IMR-90 (cell line): ENCODE measurements around the gene NOTCH2. TPM values are rescaled to one million over a fixed set of nuclear protein-coding genes. Genes with fewer than 3 reads are reported as not detected.

Experiments used
- ATAC-seq: fragments of 200-7000 bp; cut with Tn5 transposase; 2 replicates; pipeline ENCODE4 v1.9.1; 2020; ENCODE audit warnings: low read depth, mild to moderate bottlenecking, moderate library complexity
- BruUV-seq: library from RNA; stranded (reverse); fragments of 400-500 nt; replicated peaks from 2 replicates; lab custom pipeline; 2021; lab: Mats Ljungman, UMichigan
- CTCF ChIA-PET: fragments of 300-600 bp; formaldehyde crosslinking; extraction: SDS; loops from one replicate; lab custom pipeline; 2021; ENCODE audit warnings: antibody characterized with exemption; lab: Yijun Ruan, JAX
- POLR2A ChIA-PET: fragments of 300-600 bp; sonication (Branson Sonifier 250); formaldehyde crosslinking; loops from one replicate; lab custom pipeline; 2022; ENCODE audit warnings: antibody characterized with exemption; ENCODE audit not compliant: unreplicated experiment; lab: Charles Lee
- DNase-seq: peaks from one replicate; pipeline ENCODE4 v3.0.0; 2013
- H2AFZ ChIP-seq: replicated peaks from 2 replicates; pipeline ENCODE3; 2013; ENCODE audit warnings: low read length, mild to moderate bottlenecking; ENCODE audit not compliant: poor library complexity
- H2AK5ac ChIP-seq: 2 replicates; pipeline ENCODE4 v1.6.1; 2013; ENCODE audit warnings: low read depth, low read length, inconsistent platforms
- H2AK9ac ChIP-seq: replicated peaks from 2 replicates; pipeline ENCODE3; 2013; ENCODE audit warnings: mild to moderate bottlenecking, low read depth, low read length, moderate library complexity; ENCODE audit not compliant: poor library complexity
- H2BK120ac ChIP-seq: 2 replicates; pipeline ENCODE4 v1.6.1; 2013; ENCODE audit warnings: low read depth, low read length, inconsistent platforms
- H2BK15ac ChIP-seq: 3 replicates; pipeline ENCODE4 v1.6.1; 2013; ENCODE audit warnings: low read depth, low read length, inconsistent platforms
- H2BK20ac ChIP-seq: 2 replicates; pipeline ENCODE4 v1.6.1; 2013; ENCODE audit warnings: low read depth, mild to moderate bottlenecking, inconsistent platforms, low read length, moderate library complexity
- H2BK5ac ChIP-seq: 2 replicates; pipeline ENCODE4 v1.6.1; 2013; ENCODE audit warnings: mild to moderate bottlenecking, low read depth, low read length, inconsistent platforms; ENCODE audit not compliant: poor library complexity, severe bottlenecking
- H3K14ac ChIP-seq: replicated peaks from 2 replicates; pipeline ENCODE4 v1.6.1; 2013; ENCODE audit warnings: low read depth, low read length, inconsistent platforms
- H3K18ac ChIP-seq: 2 replicates; pipeline ENCODE4 v1.6.1; 2013; ENCODE audit warnings: low read depth, low read length, control low read depth
- H3K23ac ChIP-seq: 2 replicates; pipeline ENCODE4 v1.6.1; 2013; ENCODE audit warnings: low read depth, low read length, inconsistent platforms
- H3K27ac ChIP-seq: 2 replicates; pipeline ENCODE4 v1.5.1; 2013; ENCODE audit warnings: mild to moderate bottlenecking, control low read depth, low read length; ENCODE audit not compliant: insufficient read depth
- H3K27me3 ChIP-seq: 2 replicates; pipeline ENCODE4 v1.6.1; 2013; ENCODE audit warnings: low read length; ENCODE audit not compliant: control insufficient read depth, insufficient read depth
- H3K36me3 ChIP-seq: 2 replicates; pipeline ENCODE4 v1.6.1; 2013; ENCODE audit warnings: low read length, mixed read lengths; ENCODE audit not compliant: control insufficient read depth, insufficient read depth
- H3K4ac ChIP-seq: 2 replicates; pipeline ENCODE4 v1.6.1; 2013; ENCODE audit warnings: low read depth, low read length, inconsistent platforms
- H3K4me1 ChIP-seq: 2 replicates; pipeline ENCODE4 v1.6.1; 2013; ENCODE audit warnings: low read length, mixed read lengths; ENCODE audit not compliant: control insufficient read depth, insufficient read depth
- H3K4me2 ChIP-seq: 2 replicates; pipeline ENCODE4 v1.6.1; 2013; ENCODE audit warnings: low read depth, mild to moderate bottlenecking, control low read depth, low read length, moderate library complexity
- H3K4me3 ChIP-seq: 2 replicates; pipeline ENCODE4 v1.5.1; 2013; ENCODE audit warnings: low read depth, mild to moderate bottlenecking, control low read depth, low read length, moderate library complexity; ENCODE audit not compliant: insufficient read depth
- H3K56ac ChIP-seq: 2 replicates; pipeline ENCODE4 v1.6.1; 2013; ENCODE audit warnings: low read length, inconsistent platforms; ENCODE audit not compliant: insufficient read depth; ENCODE audit errors: extremely low read depth
- H3K79me1 ChIP-seq, 2 experiments: 2 replicates each; pipeline ENCODE4 v1.6.1; 2013; ENCODE audit warnings: low read length in 2 of 2, inconsistent platforms in 1 of 2, low read depth in 1 of 2
- H3K9ac ChIP-seq: 2 replicates; pipeline ENCODE4 v1.6.1; 2013; ENCODE audit warnings: low read depth, low read length, control low read depth
- H3K9me1 ChIP-seq: 2 replicates; pipeline ENCODE4 v1.6.1; 2013; ENCODE audit warnings: low read length, inconsistent platforms; ENCODE audit not compliant: insufficient read depth
- H3K9me3 ChIP-seq: 2 replicates; pipeline ENCODE4 v1.6.1; 2013; ENCODE audit warnings: low read length; ENCODE audit not compliant: control insufficient read depth, insufficient read depth
- H4K20me1 ChIP-seq: 2 replicates; pipeline ENCODE4 v1.6.1; 2013; ENCODE audit warnings: low read length, inconsistent platforms; ENCODE audit not compliant: insufficient read depth
- H4K5ac ChIP-seq: 2 replicates; pipeline ENCODE4 v1.6.1; 2013; ENCODE audit warnings: mild to moderate bottlenecking, low read depth, low read length, control low read depth
- H4K8ac ChIP-seq, 2 experiments: 2 replicates each; pipeline ENCODE4 v1.6.1; 2013; ENCODE audit warnings: low read depth in 2 of 2, low read length in 2 of 2, control low read depth in 1 of 2, inconsistent platforms in 1 of 2
- H4K91ac ChIP-seq: 2 replicates; pipeline ENCODE4 v1.6.1; 2013; ENCODE audit warnings: low read depth, low read length, inconsistent platforms; ENCODE audit not compliant: insufficient read depth
- BHLHE40 ChIP-seq: fragments of 150-350 bp; IDR thresholded peaks from 2 replicates; pipeline ENCODE4 v1.6.1; 2016; ENCODE audit warnings: mild to moderate bottlenecking, low read depth, low read length
- CEBPB ChIP-seq: IDR thresholded peaks from 2 replicates; pipeline ENCODE4 v1.6.1; 2012; ENCODE audit warnings: low read depth, low read length, improper control_type of control experiment
- CTCF ChIP-seq: conservative IDR thresholded peaks from 2 replicates; pipeline ENCODE4 v1.5.1; 2012; ENCODE audit warnings: mild to moderate bottlenecking, low read depth, low read length, improper control_type of control experiment
- FOS ChIP-seq: fragments of 150-350 bp; IDR thresholded peaks from 2 replicates; pipeline ENCODE4 v1.6.1; 2016; ENCODE audit warnings: low read depth, low read length
- MAFK ChIP-seq: IDR thresholded peaks from 2 replicates; pipeline ENCODE4 v1.6.1; 2012; ENCODE audit warnings: low read depth, low read length, improper control_type of control experiment
- MAZ ChIP-seq: IDR thresholded peaks from 2 replicates; pipeline ENCODE4 v1.6.1; 2012; ENCODE audit warnings: low read depth, mild to moderate bottlenecking, low read length, improper control_type of control experiment, moderate library complexity, borderline replicate concordance
- POLR2A ChIP-seq: IDR thresholded peaks from 2 replicates; pipeline ENCODE4 v1.6.1; 2012; ENCODE audit warnings: mild to moderate bottlenecking, low read depth, low read length
- RFX5 ChIP-seq: IDR thresholded peaks from 2 replicates; pipeline ENCODE4 v1.8.0; 2012; ENCODE audit warnings: low read depth, mild to moderate bottlenecking, low read length, moderate library complexity
- SMC3 ChIP-seq: fragments of 150-350 bp; IDR thresholded peaks from 2 replicates; pipeline ENCODE4 v1.6.1; 2016; ENCODE audit warnings: low read depth, mild to moderate bottlenecking, antibody characterized with exemption, low read length, moderate library complexity
- USF2 ChIP-seq: fragments of 150-350 bp; IDR thresholded peaks from 2 replicates; pipeline ENCODE4 v1.6.1; 2017; ENCODE audit warnings: mild to moderate bottlenecking, antibody characterized with exemption, low read length, low read depth
- dilution Hi-C: fragments of 300-500 bp; cut with HindIII; formaldehyde crosslinking; loops from one replicate; pipeline ENCODE4 v1.14.3; 2018; ENCODE audit warnings: low sequenced_read_pairs; ENCODE audit not compliant: unreplicated experiment
- in situ Hi-C: fragments of 300-500 bp; cut with MboI; formaldehyde crosslinking; loops from 3 replicates; pipeline ENCODE4 v1.14.3; 2019; ENCODE audit warnings: low sequenced_read_pairs, inconsistent platforms, mixed read lengths
- intact Hi-C: fragments of 100-400 bp; cut with micrococcal nuclease; formaldehyde crosslinking; loops from 2 replicates; pipeline ENCODE4 v1.10.0; 2022
- polyA plus RNA-seq, 3 experiments: library from polyadenylated mRNA; depleted of rRNA; stranded (reverse); fragments of >200 nt; gene quantifications; 2 replicates each; pipeline ENCODE4 v1.2.3, GENCODE V29; 2012; ENCODE audit warnings: low replicate concordance in 1 of 3
- total RNA-seq: library from RNA; depleted of rRNA; stranded (reverse); fragments of >200 nt; gene quantifications from 2 replicates; pipeline ENCODE4 v1.2.3, GENCODE V29; 2012
- TF ChIP-seq, protein P1 (sequence below): fragments of 150-350 bp; IDR thresholded peaks from 2 replicates; pipeline ENCODE4 v1.6.1; 2016; ENCODE audit warnings: low read depth, mild to moderate bottlenecking, low read length, moderate library complexity, borderline replicate concordance

NOTCH2 gene
- total and polyA plus RNA-seq, 2 of the 4 experiments (the other 2 are of a cell fraction) = 40.4 to 131 TPM

DNA sequence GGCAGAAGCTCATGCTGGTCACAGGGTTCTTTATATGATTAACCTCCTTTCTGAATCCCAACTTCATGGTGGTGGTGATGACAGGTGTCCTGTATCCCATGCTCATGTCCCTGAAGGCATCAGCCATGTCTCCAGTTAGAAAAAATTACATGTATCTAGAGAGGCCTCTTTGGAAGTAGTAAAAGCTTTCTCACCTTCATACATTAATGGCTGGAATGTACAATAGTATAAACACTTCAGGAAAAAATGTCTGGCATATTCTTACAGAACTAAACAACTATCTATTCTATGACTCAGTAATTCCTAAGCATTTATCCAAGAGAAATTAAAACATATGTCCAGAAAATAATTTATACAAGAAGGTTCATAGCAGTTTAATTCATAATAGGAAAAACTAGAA is 207.2 kb downstream of the NOTCH2 start:
- ChIA-PET CTCF (no interaction called here), POLR2A (no interaction called here)
- intact Hi-C loops = no loop called here
- peak overlapping the region; percentile 81 for H3K4ac ChIP-seq
- peak overlapping the region; percentile 15; the same call in 1 of the 2 replicates for H3K14ac ChIP-seq
- peak overlapping the region; percentile 73 for H2AK5ac ChIP-seq
- no peaks in the 10 kb centered on the region for H3K27me3 ChIP-seq
- H2BK20ac ChIP-seq = peak overlapping the region; percentile 87
- BruUV-seq = no TSS peak
- H3K79me1 ChIP-seq = no peaks in the 10 kb centered on the region; a peak in 1 of 4 replicates
- H3K56ac ChIP-seq = 0 out of 2 replicates have a peak overlapping the region, but pooled peaks have one; percentile 7
- no peak overlapping the region for H2AK9ac ChIP-seq
- no peaks in the 10 kb centered on the region for H3K36me3 ChIP-seq
- peak overlapping the region; percentile 69 for H4K91ac ChIP-seq
- H3K4me2 ChIP-seq = peak overlapping the region; percentile 86
- H3K9me3 ChIP-seq = no peaks in the 10 kb centered on the region
- H4K5ac ChIP-seq = peak overlapping the region; percentile 97
- no peak overlapping the region for H3K4me3 ChIP-seq
- H4K8ac ChIP-seq = peak overlapping the region; percentile 71 to 83
- no peak for TF ChIP-seq BHLHE40
- TF ChIP-seq MAFK = no peak
- TF ChIP-seq, protein P1, sequence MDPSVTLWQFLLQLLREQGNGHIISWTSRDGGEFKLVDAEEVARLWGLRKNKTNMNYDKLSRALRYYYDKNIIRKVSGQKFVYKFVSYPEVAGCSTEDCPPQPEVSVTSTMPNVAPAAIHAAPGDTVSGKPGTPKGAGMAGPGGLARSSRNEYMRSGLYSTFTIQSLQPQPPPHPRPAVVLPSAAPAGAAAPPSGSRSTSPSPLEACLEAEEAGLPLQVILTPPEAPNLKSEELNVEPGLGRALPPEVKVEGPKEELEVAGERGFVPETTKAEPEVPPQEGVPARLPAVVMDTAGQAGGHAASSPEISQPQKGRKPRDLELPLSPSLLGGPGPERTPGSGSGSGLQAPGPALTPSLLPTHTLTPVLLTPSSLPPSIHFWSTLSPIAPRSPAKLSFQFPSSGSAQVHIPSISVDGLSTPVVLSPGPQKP = no peak
- no peak for TF ChIP-seq RFX5
- TF ChIP-seq FOS = no peak
- no peak for TF ChIP-seq POLR2A
- no peak for TF ChIP-seq MAZ
- TF ChIP-seq SMC3 = no peak
- no peak for TF ChIP-seq CTCF
- no peak for TF ChIP-seq CEBPB
- no peak for TF ChIP-seq USF2
- H2BK120ac ChIP-seq = peak overlapping the region; percentile 98
- in situ Hi-C loops = no loop called here
- dilution Hi-C loops = no loop called here
- no peaks in the 10 kb centered on the region for H4K20me1 ChIP-seq
- ATAC-seq (no peak), DNase-seq (peak; percentile 71)
- H3K9me1 ChIP-seq = peaks cover 8% of the 10 kb centered on the region
- peak overlapping the region; percentile 99 for H3K18ac ChIP-seq
- peak overlapping the region; percentile 98 for H2BK5ac ChIP-seq
- peaks cover 27% of the 10 kb centered on the region for H3K4me1 ChIP-seq
- H2AFZ ChIP-seq = no peak overlapping the region
- H3K9ac ChIP-seq = no peak overlapping the region
- H3K27ac ChIP-seq = peak overlapping the region; percentile 91
- peak overlapping the region; percentile 37; the same call in 1 of the 3 replicates for H2BK15ac ChIP-seq
- H3K23ac ChIP-seq = peak overlapping the region; percentile 26; the same call in 1 of the 2 replicates
